Measurements from ENCODE around the gene TJP3. TPM values are rescaled to one million over a fixed set of nuclear protein-coding genes. Genes with fewer than 3 reads are reported as not detected.

TJP3 gene
- total RNA-seq, 2 donors from 2014 or later = 0.57 to 2.1 TPM

- H3K27me3 Mint-ChIP-seq = no peaks in the 10 kb centered on the region
- no peak overlapping the region for H3K27ac Mint-ChIP-seq
- DNase-seq (ENCODE audit: low spot score) (no peak), ATAC-seq (no peak)
- no peak overlapping the region for H3K4me3 Mint-ChIP-seq
- H3K36me3 Mint-ChIP-seq = no peaks in the 10 kb centered on the region
- H3K9me3 Mint-ChIP-seq = no peaks in the 10 kb centered on the region
- H3K4me1 Mint-ChIP-seq (ENCODE audit: low read depth in 2 of 2) = peaks cover 0 to 10% of the 10 kb centered on the region in 2 donors
Observed at GRCh38 chr19:3774621-3775373, 66.6 kb downstream of the TJP3 start.

DNA sequence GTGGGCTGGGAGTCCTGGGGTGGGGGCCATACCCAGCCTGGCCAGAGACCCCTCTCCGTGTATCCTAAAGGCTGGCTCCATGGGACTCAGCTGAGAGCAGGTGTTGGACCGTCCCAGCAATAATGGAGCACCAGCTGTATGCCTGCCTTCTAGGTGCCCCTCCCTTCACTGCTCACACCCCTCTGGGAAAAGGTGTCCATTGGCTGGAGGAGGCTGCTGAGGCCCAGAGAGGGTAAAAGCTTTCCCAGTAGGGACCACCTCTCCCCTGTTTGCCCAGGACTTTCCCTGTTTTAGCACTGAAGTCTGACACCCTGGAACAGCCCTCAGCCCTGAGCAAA is 67.2 kb downstream of the TJP3 start:
- peaks cover 0 to 10% of the 10 kb centered on the region in 2 donors for H3K4me1 Mint-ChIP-seq (ENCODE audit: low read depth in 2 of 2)
- H3K27ac Mint-ChIP-seq = no peak overlapping the region
- H3K36me3 Mint-ChIP-seq = no peaks in the 10 kb centered on the region
- H3K27me3 Mint-ChIP-seq = no peaks in the 10 kb centered on the region
- DNase-seq (ENCODE audit: low spot score) (no peak), ATAC-seq (no peak)
- no peak overlapping the region for H3K4me3 Mint-ChIP-seq
- H3K9me3 Mint-ChIP-seq = no peaks in the 10 kb centered on the region

GRCh38 chr19:3775831-3776230 is 67.6 kb downstream of the TJP3 start:
- Mint-ChIP-seq H3K27ac (no peak overlapping the region), H3K4me3 (no peak overlapping the region), H3K4me1 (ENCODE audit: low read depth in 2 of 2) (peaks cover 0 to 11% of the 10 kb centered on the region in 2 donors), H3K9me3 (no peaks in the 10 kb centered on the region), H3K27me3 (no peaks in the 10 kb centered on the region), H3K36me3 (no peaks in the 10 kb centered on the region)
- DNase-seq (ENCODE audit: low spot score) (no peak), ATAC-seq (no peak)

GRCh38 chr19:3776479-3777040 is 68.4 kb downstream of the TJP3 start:
- ATAC-seq (no peak), DNase-seq (ENCODE audit: low spot score) (no peak)
- Mint-ChIP-seq H3K27me3 (no peaks in the 10 kb centered on the region), H3K4me1 (ENCODE audit: low read depth in 2 of 2) (peaks cover 0 to 15% of the 10 kb centered on the region in 2 donors), H3K27ac (peak overlapping the region in 1 of 2 donors; percentile 67), H3K9me3 (no peaks in the 10 kb centered on the region), H3K36me3 (no peaks in the 10 kb centered on the region), H3K4me3 (no peak overlapping the region)

- Mint-ChIP-seq H3K9me3 (peaks cover 6% of the 10 kb centered on the region), H3K27me3 (no peaks in the 10 kb centered on the region), H3K4me1 (ENCODE audit: low read depth in 2 of 2) (peaks cover 5 to 24% of the 10 kb centered on the region in 2 donors), H3K27ac (no peak overlapping the region), H3K36me3 (peaks cover 9% of the 10 kb centered on the region), H3K4me3 (no peak overlapping the region)
- DNase-seq (ENCODE audit: low spot score) = no peak
- no peak for ATAC-seq
Observed at GRCh38 chr19:3778104-3778867, 70.1 kb downstream of the TJP3 start.

- H3K27ac Mint-ChIP-seq = no peak overlapping the region
- DNase-seq (ENCODE audit: low spot score) = no peak
- H3K4me1 Mint-ChIP-seq (ENCODE audit: low read depth in 2 of 2) = peaks cover 5 to 27% of the 10 kb centered on the region in 2 donors
- no peak overlapping the region for H3K4me3 Mint-ChIP-seq
- H3K36me3 Mint-ChIP-seq = peaks cover 9% of the 10 kb centered on the region
- H3K9me3 Mint-ChIP-seq = peaks cover 6% of the 10 kb centered on the region
- no peak for ATAC-seq
- H3K27me3 Mint-ChIP-seq = no peaks in the 10 kb centered on the region
Observed at GRCh38 chr19:3778899-3779723, 70.9 kb downstream of the TJP3 start.

DNA sequence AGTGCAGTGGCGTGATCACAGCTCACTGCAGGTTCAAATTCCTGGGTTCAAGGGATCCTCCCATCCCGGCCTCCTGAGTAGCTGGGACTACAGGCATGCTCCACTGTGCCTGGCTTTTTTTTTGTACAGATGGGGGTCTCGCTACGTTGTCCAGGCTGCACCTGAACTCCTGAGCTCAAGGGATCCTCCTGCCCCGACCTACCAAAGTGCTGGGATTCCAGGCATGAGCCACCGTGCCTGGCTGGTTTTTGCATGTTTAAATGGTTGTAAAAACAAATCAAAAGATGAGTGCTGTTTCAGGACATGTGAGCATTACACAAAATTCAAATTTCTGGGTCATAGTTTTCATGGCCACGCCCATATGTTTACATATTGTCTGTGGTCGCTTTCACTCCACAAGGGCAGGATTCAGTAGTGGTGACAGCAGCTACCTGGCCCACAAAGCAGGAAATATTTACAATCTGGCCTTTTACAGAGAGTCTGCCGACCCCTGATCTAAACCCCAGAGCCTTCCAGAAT is 72.7 kb downstream of the TJP3 start:
- no peak overlapping the region for H3K27ac Mint-ChIP-seq
- ATAC-seq (no peak), DNase-seq (ENCODE audit: low spot score) (no peak)
- no peaks in the 10 kb centered on the region for H3K27me3 Mint-ChIP-seq
- H3K9me3 Mint-ChIP-seq = peaks cover 6% of the 10 kb centered on the region
- H3K36me3 Mint-ChIP-seq = peaks cover 9% of the 10 kb centered on the region
- H3K4me1 Mint-ChIP-seq (ENCODE audit: low read depth in 2 of 2) = peaks cover 10 to 35% of the 10 kb centered on the region in 2 donors
- no peak overlapping the region for H3K4me3 Mint-ChIP-seq

DNA sequence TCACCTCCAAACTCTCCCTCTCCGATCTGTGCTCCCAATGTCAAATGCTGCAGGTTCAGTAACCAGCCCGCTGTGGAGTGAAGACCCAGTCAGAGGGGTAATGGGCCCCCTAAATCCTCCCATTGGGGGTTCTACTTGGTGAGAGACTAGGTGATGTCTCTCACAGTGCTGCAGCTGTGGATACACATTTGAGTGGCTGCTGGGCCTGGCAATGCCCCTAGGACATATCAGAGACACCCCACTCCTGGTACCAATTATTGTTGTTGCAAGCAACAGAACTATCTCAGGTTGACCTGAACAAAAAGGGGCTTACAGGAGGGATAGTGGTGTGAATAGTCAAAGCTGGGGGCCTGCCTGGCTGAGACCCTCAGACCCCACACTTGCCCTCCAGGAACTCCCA is 73.4 kb downstream of the TJP3 start:
- peak overlapping the region in 1 of 2 donors; percentile 3 for H3K27ac Mint-ChIP-seq

DNA sequence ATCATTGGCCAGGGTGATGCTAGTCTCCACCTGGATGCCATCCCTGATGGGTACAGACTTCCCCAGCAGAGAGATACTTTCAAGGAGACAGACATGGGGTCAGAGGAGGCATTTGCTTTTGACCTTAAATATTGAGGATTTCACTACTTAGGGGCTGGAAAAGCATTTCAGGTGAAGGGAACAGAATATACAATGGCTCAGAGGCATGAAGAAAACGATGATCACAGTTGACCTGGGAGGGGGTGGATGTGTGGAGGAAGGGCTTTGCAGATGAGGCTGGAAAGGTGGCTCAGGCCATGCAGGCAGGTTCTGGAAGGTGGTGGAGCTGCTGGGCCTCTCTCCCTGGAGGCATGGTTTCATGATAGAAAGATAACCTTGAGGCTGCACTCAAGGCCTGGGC is 74.1 kb downstream of the TJP3 start:
- ATAC-seq (no peak), DNase-seq (ENCODE audit: low spot score) (no peak)
- H3K4me1 Mint-ChIP-seq (ENCODE audit: low read depth in 2 of 2) = peaks cover 14 to 28% of the 10 kb centered on the region in 2 donors
- H3K27ac Mint-ChIP-seq = peak overlapping the region in 1 of 2 donors; percentile 3
- H3K36me3 Mint-ChIP-seq = peaks cover 9% of the 10 kb centered on the region
- peaks cover 6% of the 10 kb centered on the region for H3K9me3 Mint-ChIP-seq
- H3K27me3 Mint-ChIP-seq = no peaks in the 10 kb centered on the region
- H3K4me3 Mint-ChIP-seq = no peak overlapping the region

More for the DNA sequence above, 73.4 kb downstream of the TJP3 start:
- Mint-ChIP-seq H3K27me3 (no peaks in the 10 kb centered on the region), H3K9me3 (peaks cover 6% of the 10 kb centered on the region), H3K4me3 (no peak overlapping the region), H3K4me1 (ENCODE audit: low read depth in 2 of 2) (peaks cover 11 to 32% of the 10 kb centered on the region in 2 donors), H3K36me3 (peaks cover 9% of the 10 kb centered on the region)
- no peak for ATAC-seq
- no peak for DNase-seq (ENCODE audit: low spot score)

DNA sequence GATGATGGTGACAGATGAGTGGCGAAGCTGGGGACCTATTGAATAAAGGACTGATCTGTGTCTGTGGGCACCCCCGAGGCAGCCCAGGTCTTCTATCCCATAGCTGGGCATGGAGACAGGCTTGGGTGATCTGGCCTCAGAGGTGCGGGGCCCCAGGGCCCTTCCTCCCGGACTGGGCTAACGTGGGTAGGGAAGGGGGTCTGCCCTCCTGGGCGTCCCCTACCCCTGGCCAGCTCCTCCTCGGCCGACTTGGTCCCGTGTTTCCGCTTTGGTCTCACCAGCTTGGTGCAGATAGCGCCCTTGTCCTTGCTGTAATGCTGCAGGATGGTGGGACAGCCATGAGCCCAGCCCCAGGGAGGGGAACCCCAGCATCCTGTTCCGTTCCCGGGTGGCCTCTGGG is 74.7 kb downstream of the TJP3 start:
- DNase-seq (ENCODE audit: low spot score) (no peak), ATAC-seq (no peak)
- H3K27ac Mint-ChIP-seq = no peak overlapping the region
- H3K36me3 Mint-ChIP-seq = peaks cover 9% of the 10 kb centered on the region
- peaks cover 6% of the 10 kb centered on the region for H3K9me3 Mint-ChIP-seq
- no peaks in the 10 kb centered on the region for H3K27me3 Mint-ChIP-seq
- no peak overlapping the region for H3K4me3 Mint-ChIP-seq
- peaks cover 14 to 30% of the 10 kb centered on the region in 2 donors for H3K4me1 Mint-ChIP-seq (ENCODE audit: low read depth in 2 of 2)

DNA sequence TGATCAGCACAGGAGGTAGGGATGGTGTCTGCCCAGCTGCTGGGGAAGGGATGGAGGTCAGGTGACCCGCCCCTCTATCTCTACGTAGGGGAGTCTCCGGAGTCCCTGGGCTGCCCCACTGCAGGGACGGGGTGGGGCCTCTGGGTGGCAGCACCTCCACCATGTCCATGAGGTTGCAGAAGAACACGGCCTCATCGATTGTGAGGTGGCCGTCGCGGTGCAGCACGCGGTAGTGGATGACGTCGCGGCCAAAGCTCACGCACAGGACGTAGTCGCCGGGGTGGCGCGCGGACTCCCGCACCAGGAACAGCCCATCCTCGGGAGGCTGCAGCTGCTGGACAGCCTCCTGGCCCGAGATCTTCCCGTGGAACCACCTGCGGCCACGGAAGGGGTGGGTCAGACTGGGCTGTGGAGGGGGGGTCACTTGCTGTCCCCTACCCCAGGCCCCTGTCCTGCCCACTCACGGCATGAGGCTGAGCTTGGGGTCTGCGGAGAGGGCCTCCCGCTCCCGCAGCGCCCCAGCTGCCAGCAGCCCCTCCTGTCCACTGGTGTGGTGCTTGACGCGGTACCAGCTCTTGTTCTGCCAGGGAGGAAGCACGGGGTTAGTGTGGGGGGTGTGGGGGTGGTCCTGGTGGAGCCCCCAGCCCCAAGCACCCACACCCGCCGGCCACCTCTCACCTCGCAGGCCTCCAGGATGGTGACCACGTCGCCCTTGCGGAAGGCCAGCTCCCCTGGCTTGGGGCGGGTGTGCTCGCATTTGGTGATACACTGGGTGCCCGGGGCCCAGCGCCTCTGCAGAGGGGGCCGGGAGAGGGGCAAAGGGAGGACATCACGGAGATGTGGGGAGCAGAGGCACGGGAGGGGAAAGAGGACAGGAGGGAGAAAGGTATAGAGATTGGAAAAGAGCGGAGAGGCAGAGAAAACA is 75.7 kb downstream of the TJP3 start:
- Mint-ChIP-seq H3K4me1 (ENCODE audit: low read depth in 2 of 2) (peaks cover 18 to 34% of the 10 kb centered on the region in 2 donors), H3K9me3 (peaks cover 6% of the 10 kb centered on the region), H3K4me3 (peak overlapping the region; percentile 81), H3K36me3 (peaks cover 9% of the 10 kb centered on the region), H3K27ac (peak overlapping the region; percentile 35 to 60), H3K27me3 (no peaks in the 10 kb centered on the region)
- peak; percentile 58 to 72 for ATAC-seq
- peak; percentile 80 for DNase-seq (ENCODE audit: low spot score)

- ATAC-seq (no peak), DNase-seq (ENCODE audit: low spot score) (no peak)
- Mint-ChIP-seq H3K27ac (peak overlapping the region; percentile 35 to 60), H3K4me1 (ENCODE audit: low read depth in 2 of 2) (peaks cover 24 to 41% of the 10 kb centered on the region in 2 donors), H3K36me3 (peaks cover 9% of the 10 kb centered on the region), H3K9me3 (peaks cover 6% of the 10 kb centered on the region), H3K4me3 (peak overlapping the region; percentile 81), H3K27me3 (no peaks in the 10 kb centered on the region)
Observed at GRCh38 chr19:3784607-3785450, 76.6 kb downstream of the TJP3 start.

All from natural killer cell treated with Interleukin-12 subunit alpha and Interleukin-12 subunit beta and Interleukin-15 and Interleukin-18, amount 100 ng/mL, for 72 hours (primary cell).